ENCODE data around the gene SRD5A1.

The SRD5A1 gene

DNA sequence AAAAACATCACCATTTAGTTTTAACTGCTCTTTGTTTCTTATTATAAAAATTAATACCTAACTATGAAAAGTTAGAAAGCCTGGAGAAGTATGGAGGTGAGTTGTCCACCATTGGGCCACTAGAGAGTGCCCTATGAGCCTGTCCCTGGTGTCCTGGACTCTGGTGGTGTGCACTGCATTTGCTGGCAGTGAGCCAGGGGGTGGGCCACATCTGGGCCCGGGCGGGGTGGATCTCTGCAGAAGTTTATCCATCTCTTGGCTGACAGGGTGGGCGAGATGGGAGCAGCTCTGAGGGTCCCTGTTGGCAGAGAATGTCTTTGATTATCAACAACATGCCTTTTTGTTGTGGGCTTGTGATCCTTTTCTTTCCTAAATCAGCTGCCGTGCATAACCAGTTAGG lies 88.2 kb downstream of the SRD5A1 start:
- Histone ChIP-seq H3K4me1 (ENCODE audit: low read depth, poor library complexity, severe bottlenecking) (peaks cover 96% of the 10 kb centered on the region), H4K20me1 (ENCODE audit: insufficient read depth) (peaks cover 30% of the 10 kb centered on the region), H3K79me2 (ENCODE audit: insufficient read depth, low read depth) (peaks cover 98% of the 10 kb centered on the region), H3K27me3 (ENCODE audit: insufficient read depth, low read depth) (no peaks in the 10 kb centered on the region), H2AFZ (ENCODE audit: low read depth) (no peak overlapping the region), H3K9ac (peak overlapping the region; percentile 43; the same call in 1 of the 2 replicates), H3K4me3 (IDR thresholded peaks at IDR 0.05; ENCODE audit: insufficient read depth, low read depth, low read length) (no peak overlapping the region), H3K27ac (peak overlapping the region; percentile 66), H3K36me3 (ENCODE audit: insufficient read depth) (no peaks in the 10 kb centered on the region), H3K4me2 (peak overlapping the region; percentile 98)
- TF ChIP-seq, protein P1, sequence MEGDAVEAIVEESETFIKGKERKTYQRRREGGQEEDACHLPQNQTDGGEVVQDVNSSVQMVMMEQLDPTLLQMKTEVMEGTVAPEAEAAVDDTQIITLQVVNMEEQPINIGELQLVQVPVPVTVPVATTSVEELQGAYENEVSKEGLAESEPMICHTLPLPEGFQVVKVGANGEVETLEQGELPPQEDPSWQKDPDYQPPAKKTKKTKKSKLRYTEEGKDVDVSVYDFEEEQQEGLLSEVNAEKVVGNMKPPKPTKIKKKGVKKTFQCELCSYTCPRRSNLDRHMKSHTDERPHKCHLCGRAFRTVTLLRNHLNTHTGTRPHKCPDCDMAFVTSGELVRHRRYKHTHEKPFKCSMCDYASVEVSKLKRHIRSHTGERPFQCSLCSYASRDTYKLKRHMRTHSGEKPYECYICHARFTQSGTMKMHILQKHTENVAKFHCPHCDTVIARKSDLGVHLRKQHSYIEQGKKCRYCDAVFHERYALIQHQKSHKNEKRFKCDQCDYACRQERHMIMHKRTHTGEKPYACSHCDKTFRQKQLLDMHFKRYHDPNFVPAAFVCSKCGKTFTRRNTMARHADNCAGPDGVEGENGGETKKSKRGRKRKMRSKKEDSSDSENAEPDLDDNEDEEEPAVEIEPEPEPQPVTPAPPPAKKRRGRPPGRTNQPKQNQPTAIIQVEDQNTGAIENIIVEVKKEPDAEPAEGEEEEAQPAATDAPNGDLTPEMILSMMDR (conservative IDR thresholded peaks at IDR 0.05; ENCODE audit: low read depth, low read length), result no peak

DNA sequence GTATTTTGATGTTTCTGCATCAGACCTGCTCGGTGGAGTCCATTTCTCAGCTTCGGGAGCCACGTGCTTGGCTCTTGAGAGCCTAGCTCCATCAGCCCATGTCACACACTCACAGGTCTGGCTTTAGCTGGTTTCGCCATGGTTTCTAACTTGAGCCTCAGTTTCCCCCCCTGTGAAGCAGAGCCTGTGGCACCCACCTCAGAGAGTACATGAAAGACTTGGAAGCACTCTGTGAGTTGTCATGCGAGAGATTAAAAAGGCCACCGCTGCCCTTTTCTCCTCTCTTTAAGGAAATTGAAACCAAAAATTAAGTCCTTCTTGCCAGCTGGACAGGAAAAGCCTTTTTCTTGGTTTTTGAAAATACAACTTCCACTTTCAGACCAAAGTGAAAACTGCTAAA lies 88.8 kb downstream of the SRD5A1 start:
- H3K79me2 ChIP-seq (ENCODE audit: insufficient read depth, low read depth), result peaks cover 98% of the 10 kb centered on the region
- peak overlapping the region; percentile 98 for H3K4me2 ChIP-seq
- H4K20me1 ChIP-seq (ENCODE audit: insufficient read depth), result peaks cover 25% of the 10 kb centered on the region
- H3K4me3 ChIP-seq (IDR thresholded peaks at IDR 0.05; ENCODE audit: insufficient read depth, low read depth, low read length), result no peak overlapping the region
- peak overlapping the region; percentile 66 for H3K27ac ChIP-seq
- peak overlapping the region; percentile 43; the same call in 1 of the 2 replicates for H3K9ac ChIP-seq
- peaks cover 96% of the 10 kb centered on the region for H3K4me1 ChIP-seq (ENCODE audit: low read depth, poor library complexity, severe bottlenecking)
- TF ChIP-seq, protein P1 (conservative IDR thresholded peaks at IDR 0.05; ENCODE audit: low read depth, low read length), result no peak
- H3K27me3 ChIP-seq (ENCODE audit: insufficient read depth, low read depth), result no peaks in the 10 kb centered on the region
- H3K36me3 ChIP-seq (ENCODE audit: insufficient read depth), result no peaks in the 10 kb centered on the region
- H2AFZ ChIP-seq (ENCODE audit: low read depth), result 0 out of 2 replicates have a peak overlapping the region, but pooled peaks have one; percentile 17

DNA sequence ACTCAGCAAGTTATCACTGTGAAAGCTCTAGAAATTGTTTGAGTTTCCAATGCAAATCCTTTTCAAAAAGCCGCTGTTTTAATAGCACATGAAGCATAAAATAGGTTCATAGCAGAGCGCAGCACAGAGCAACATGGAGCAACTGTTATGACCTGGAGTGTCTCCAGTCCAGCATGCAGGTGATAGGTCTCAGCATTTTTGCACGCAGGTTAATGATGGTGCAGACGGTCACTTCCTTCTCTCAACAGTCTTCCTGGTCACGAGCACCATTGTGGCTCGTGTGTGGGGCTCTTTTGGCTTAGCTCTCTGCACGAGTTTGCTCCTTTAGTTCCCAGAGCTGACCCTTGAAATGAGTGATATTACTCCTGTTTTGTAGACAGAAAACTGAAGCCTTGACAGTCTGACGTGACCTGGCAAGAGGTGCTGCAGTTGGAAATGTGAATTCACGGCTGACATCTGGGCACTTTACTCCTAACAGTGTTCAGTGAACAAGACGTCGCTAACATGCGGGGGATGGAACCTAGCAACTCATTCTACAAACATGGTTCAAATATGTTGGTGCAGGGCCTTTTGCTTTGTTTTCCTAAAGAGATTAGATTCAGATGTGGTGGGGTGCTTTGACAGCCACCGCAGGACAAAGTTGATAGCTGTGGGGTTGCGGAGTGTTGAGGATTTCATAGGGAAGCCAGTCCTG lies 90.0 kb downstream of the SRD5A1 start:
- Histone ChIP-seq H3K4me1 (ENCODE audit: low read depth, poor library complexity, severe bottlenecking) (peaks cover 96% of the 10 kb centered on the region), H3K27ac (peak overlapping the region; percentile 66; the same call in 1 of the 2 replicates), H2AFZ (ENCODE audit: low read depth) (no peak overlapping the region), H3K4me3 (IDR thresholded peaks at IDR 0.05; ENCODE audit: insufficient read depth, low read depth, low read length) (no peak overlapping the region), H3K4me2 (peak overlapping the region; percentile 98), H3K36me3 (ENCODE audit: insufficient read depth) (no peaks in the 10 kb centered on the region), H4K20me1 (ENCODE audit: insufficient read depth) (peaks cover 23% of the 10 kb centered on the region), H3K9ac (no peak overlapping the region), H3K79me2 (ENCODE audit: insufficient read depth, low read depth) (peaks cover 98% of the 10 kb centered on the region), H3K27me3 (ENCODE audit: insufficient read depth, low read depth) (no peaks in the 10 kb centered on the region)
- TF ChIP-seq, protein P1 (conservative IDR thresholded peaks at IDR 0.05; ENCODE audit: low read depth, low read length), result no peak

DNA sequence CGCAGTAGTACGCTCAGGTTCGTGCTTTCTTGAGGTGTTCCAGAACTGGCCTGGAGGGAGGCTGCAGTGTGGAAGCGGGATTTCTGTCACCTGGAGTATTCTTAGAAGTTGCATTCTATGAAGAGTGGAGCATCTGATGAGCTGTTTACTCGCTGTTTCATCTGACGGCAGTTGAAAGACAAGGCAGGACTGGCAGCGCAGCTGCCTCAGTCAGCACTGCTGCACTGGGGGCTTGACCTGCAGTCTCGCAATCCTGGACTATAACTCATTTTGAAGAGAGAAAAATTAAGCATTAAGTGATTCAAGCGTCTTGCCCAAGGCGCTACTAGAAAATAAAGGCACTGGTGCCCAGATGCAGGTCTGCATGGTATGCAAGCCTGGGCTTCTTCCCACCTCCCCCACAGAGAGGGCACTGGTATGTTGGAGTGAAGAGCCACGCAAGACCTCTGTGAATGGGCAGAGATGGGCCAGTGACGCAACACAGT lies 90.6 kb downstream of the SRD5A1 start:
- TF ChIP-seq, protein P1 (conservative IDR thresholded peaks at IDR 0.05; ENCODE audit: low read depth, low read length), result no peak
- Histone ChIP-seq H3K4me3 (IDR thresholded peaks at IDR 0.05; ENCODE audit: insufficient read depth, low read depth, low read length) (no peak overlapping the region), H3K4me1 (ENCODE audit: low read depth, poor library complexity, severe bottlenecking) (peaks cover 97% of the 10 kb centered on the region), H4K20me1 (ENCODE audit: insufficient read depth) (peaks cover 24% of the 10 kb centered on the region), H3K36me3 (ENCODE audit: insufficient read depth) (no peaks in the 10 kb centered on the region), H3K27me3 (ENCODE audit: insufficient read depth, low read depth) (no peaks in the 10 kb centered on the region), H2AFZ (ENCODE audit: low read depth) (no peak overlapping the region), H3K27ac (no peak overlapping the region), H3K4me2 (peak overlapping the region; percentile 19; the same call in 1 of the 2 replicates), H3K9ac (no peak overlapping the region), H3K79me2 (ENCODE audit: insufficient read depth, low read depth) (peaks cover 98% of the 10 kb centered on the region)
